HepG2 (cell line): Measurements from ENCODE around the gene COQ10B. TPM values are rescaled to one million over a fixed set of nuclear protein-coding genes. Genes with fewer than 3 reads are reported as not detected.

ENCODE experiments used
- ATAC-seq: fragments of 200-7000 bp; cut with Tn5 transposase; 3 replicates; pipeline ENCODE4 v1.9.1; 2020; ENCODE audit warnings: mild to moderate bottlenecking, moderate library complexity
- BruUV-seq: library from RNA; stranded (reverse); fragments of 400-500 nt; replicated peaks from 2 replicates; lab custom pipeline; 2021; lab: Mats Ljungman, UMichigan
- CTCF ChIA-PET: fragments of 300-600 bp; formaldehyde crosslinking; extraction: SDS; loops from one replicate; lab custom pipeline; 2021; ENCODE audit warnings: low total read pairs, inconsistent platforms, low intra/inter-chr PET ratio; lab: Yijun Ruan, JAX
- POLR2A ChIA-PET: fragments of 350-600 bp; sonication (Branson Sonifier 250); formaldehyde crosslinking; loops from one replicate; lab custom pipeline; 2020; ENCODE audit warnings: antibody characterized with exemption, inconsistent platforms; lab: Yijun Ruan, JAX
- DNase-seq: peaks from one replicate; pipeline ENCODE4 v3.0.0-alpha.2; 2015; ENCODE audit warnings: low spot score
- FAIRE-seq: peaks from 3 replicates; lab custom pipeline; 2011; peaks lifted over from hg19 to GRCh38; lab: Jason Lieb, UNC
- H2AFZ ChIP-seq: one replicate; pipeline ENCODE4 v1.6.1; 2011; ENCODE audit warnings: low read length, inconsistent platforms
- H3K27ac ChIP-seq: fragments of 300-600 bp; 3 replicates; pipeline ENCODE4 v1.8.0; 2011; ENCODE audit warnings: mixed run types, mild to moderate bottlenecking, mixed read lengths, low read length, inconsistent platforms; ENCODE audit not compliant: insufficient read depth; ENCODE audit errors: extremely low read length
- H3K27me3 ChIP-seq, 2 experiments: fragments of 200-600 bp in 1 of 2; 2 replicates in 1 of 2; 3 replicates in 1 of 2; pipeline versions ENCODE4 v1.6.0 to v1.8.0; 2011; ENCODE audit warnings: low read length in 2 of 2, mild to moderate bottlenecking in 2 of 2, moderate library complexity in 2 of 2, inconsistent platforms in 1 of 2; ENCODE audit not compliant: insufficient read depth in 2 of 2, control insufficient read depth in 1 of 2
- H3K36me3 ChIP-seq, 2 experiments: fragments of 200-600 bp in 1 of 2; replicated peaks in 1 of 2; 2 replicates in 1 of 2; 3 replicates in 1 of 2; pipeline versions ENCODE4 v1.5.1 to v1.8.0; 2011; ENCODE audit warnings: low read length in 2 of 2, inconsistent platforms in 1 of 2; ENCODE audit not compliant: insufficient read depth in 2 of 2, control insufficient read depth in 1 of 2
- H3K4me1 ChIP-seq: 2 replicates; pipeline ENCODE4 v1.5.1; 2012; ENCODE audit warnings: low read length, inconsistent platforms; ENCODE audit not compliant: insufficient read depth
- H3K4me2 ChIP-seq: 2 replicates; pipeline ENCODE4 v1.6.0; 2011; ENCODE audit warnings: low read depth, low read length, inconsistent platforms
- H3K4me3 ChIP-seq, 3 experiments: fragments of 200-600 bp in 1 of 3; sonication (generic), shearing (Covaris generic) in 1 of 3; replicated peaks in 1 of 3; 2 replicates each; pipeline ENCODE4 v1.5.1; 2011 to 2016; ENCODE audit warnings: low read length in 3 of 3, inconsistent platforms in 2 of 3, low read depth in 2 of 3, mild to moderate bottlenecking in 2 of 3, control low read depth in 1 of 3, mixed read lengths in 1 of 3; ENCODE audit not compliant: insufficient read depth in 1 of 3
- H3K79me2 ChIP-seq: one replicate; pipeline ENCODE4 v1.6.1; 2011; ENCODE audit warnings: low read length, inconsistent platforms; ENCODE audit not compliant: insufficient read depth
- H3K9ac ChIP-seq: 2 replicates; pipeline ENCODE4 v1.6.0; 2011; ENCODE audit warnings: mild to moderate bottlenecking, low read depth, low read length, inconsistent platforms; ENCODE audit not compliant: insufficient read depth
- H3K9me3 ChIP-seq: 2 replicates; pipeline ENCODE4 v1.5.1; 2012; ENCODE audit warnings: mild to moderate bottlenecking, low read length
- H4K20me1 ChIP-seq: 2 replicates; pipeline ENCODE4 v1.6.0; 2011; ENCODE audit warnings: inconsistent platforms, mild to moderate bottlenecking, low read length, moderate library complexity; ENCODE audit not compliant: insufficient read depth
- ATF4 ChIP-seq, 2 experiments: fragments of 450-650 bp in 1 of 2; sonication (generic) in 1 of 2; formaldehyde crosslinking; IDR thresholded peaks; 2 replicates each; pipeline versions ENCODE4 v1.5.0 to v1.8.0; 2020 to 2022; ENCODE audit warnings: mild to moderate bottlenecking in 1 of 2, missing genetic modification reagents in 1 of 2
- CCDC6 ChIP-seq: sonication (generic); formaldehyde crosslinking; IDR thresholded peaks from 2 replicates; pipeline ENCODE4 v1.8.1; 2022; ENCODE audit warnings: mild to moderate bottlenecking, missing genetic modification reagents, moderate library complexity
- DZIP1 ChIP-seq: sonication (generic); formaldehyde crosslinking; IDR thresholded peaks from 2 replicates; pipeline ENCODE4 v1.5.0; 2020; ENCODE audit warnings: mild to moderate bottlenecking, missing genetic modification reagents
- EZH2 ChIP-seq: conservative IDR thresholded peaks from 2 replicates; pipeline ENCODE4 v1.6.1; 2012; ENCODE audit warnings: mild to moderate bottlenecking, low read depth, low read length, moderate library complexity
- GABPA ChIP-seq, 2 experiments: IDR thresholded peaks; 2 replicates each; pipeline ENCODE4 v1.6.1; 2011 to 2016; ENCODE audit warnings: low read depth in 2 of 2, low read length in 1 of 2, missing biosample characterization in 1 of 2, missing genetic modification characterization in 1 of 2
- IRX3 ChIP-seq: sonication (generic); formaldehyde crosslinking; IDR thresholded peaks from 2 replicates; pipeline ENCODE4 v1.8.1; 2023; ENCODE audit warnings: mild to moderate bottlenecking, low read depth, missing genetic modification reagents, borderline replicate concordance
- ISX ChIP-seq: sonication (generic); formaldehyde crosslinking; conservative IDR thresholded peaks from 2 replicates; pipeline ENCODE4 v1.5.0; 2020; ENCODE audit warnings: missing genetic modification reagents
- MAF1 ChIP-seq: sonication (generic); formaldehyde crosslinking; IDR thresholded peaks from 2 replicates; pipeline ENCODE4 v1.5.0; 2020; ENCODE audit warnings: missing genetic modification reagents, borderline replicate concordance
- MNT ChIP-seq: fragments of 450-650 bp; IDR thresholded peaks from 2 replicates; pipeline ENCODE4 v1.6.1; 2016
- PPARG ChIP-seq: conservative IDR thresholded peaks from 2 replicates; pipeline ENCODE4 v1.6.1; 2016; ENCODE audit warnings: missing biosample characterization, missing genetic modification reagents
- SKI ChIP-seq: fragments of 450-650 bp; IDR thresholded peaks from one replicate; pipeline ENCODE4 v1.6.1; 2018; ENCODE audit warnings: mild to moderate bottlenecking; ENCODE audit not compliant: partially characterized antibody
- TRIM22 ChIP-seq: fragments of 450-650 bp; IDR thresholded peaks from 2 replicates; pipeline ENCODE4 v1.6.1; 2017
- ZNF230 ChIP-seq: sonication (generic); formaldehyde crosslinking; IDR thresholded peaks from 2 replicates; pipeline ENCODE4 v1.4.0; 2020; ENCODE audit warnings: mild to moderate bottlenecking, missing genetic modification reagents
- ZNF343 ChIP-seq: sonication (generic); formaldehyde crosslinking; IDR thresholded peaks from 2 replicates; pipeline ENCODE4 v1.4.0; 2020; ENCODE audit warnings: mild to moderate bottlenecking, missing genetic modification reagents
- ZNF446 ChIP-seq: sonication (generic); formaldehyde crosslinking; IDR thresholded peaks from 2 replicates; pipeline ENCODE4 v1.5.0; 2020; ENCODE audit warnings: mild to moderate bottlenecking, missing genetic modification reagents
- ZNF615 ChIP-seq: sonication (generic); formaldehyde crosslinking; IDR thresholded peaks from 2 replicates; pipeline ENCODE4 v1.5.0; 2020; ENCODE audit warnings: mild to moderate bottlenecking, missing genetic modification reagents, borderline replicate concordance
- ZNF616 ChIP-seq: sonication (generic); formaldehyde crosslinking; IDR thresholded peaks from 2 replicates; pipeline ENCODE4 v1.5.0; 2020; ENCODE audit warnings: low read depth, mild to moderate bottlenecking, missing genetic modification reagents
- WGBS: methylation state at CpG from one replicate; pipeline ENCODE4 v1.1.6; 2017; ENCODE audit warnings: low lambda C conversion rate; 5-methylcytosine and 5-hydroxymethylcytosine counted together
- in situ Hi-C: cut with HindIII; loops from 2 replicates; pipeline ENCODE4 v1.10.0; 2017; ENCODE audit warnings: low pct_unique_long_range_greater_than_20kb; ENCODE audit not compliant: extremely low pct_ligation_motif_present
- intact Hi-C: fragments of 100-400 bp; cut with micrococcal nuclease; formaldehyde crosslinking; loops from one replicate; pipeline ENCODE4 v1.10.0; 2022; ENCODE audit not compliant: unreplicated experiment
- polyA plus RNA-seq, 8 experiments: library from polyadenylated mRNA; depleted of rRNA in 3 of 8; stranded (reverse) in 7 of 8; unstranded in 1 of 8; fragments of >200 nt; fragmentation: Illumina TruSeq in 4 of 8; extraction: Trizol in 4 of 8; gene quantifications; 2 replicates each; pipeline versions ENCODE4 v1.2.1 to v1.2.3, GENCODE V29; 2011 to 2016; ENCODE audit warnings: low read depth in 4 of 8, missing spikeins in 1 of 8, mixed read lengths in 1 of 8; ENCODE audit not compliant: insufficient read depth in 1 of 8
- total RNA-seq, 5 experiments: library from RNA; depleted of rRNA; stranded (reverse); fragments of >200 nt; fragmentation: Illumina TruSeq; extraction: Trizol; gene quantifications; 2 replicates each; pipeline ENCODE4 v1.2.3, GENCODE V29; 2016; ENCODE audit warnings: low read depth in 1 of 5

COQ10B gene
- total and polyA plus RNA-seq, 2 of the 13 experiments (the other 11 are each of a cell fraction or from before 2014, with no cell fraction given) = 4.6 to 34.9 TPM

GRCh38 chr2:197433780-197434438 is 19.4 kb upstream of the COQ10B start:
- ChIA-PET POLR2A (interaction anchor here (0.5 to 14.3 kb wide), 9 partner anchors 11 to 142 kb away, joined by 3 to 306 read pairs (median 16); partner anchors contain the start of genes COQ10B, HSPD1, HSPE1 and MOB4), CTCF (no interaction called here)
- peak overlapping the region; percentile 98 for H3K4me2 ChIP-seq
- H3K27ac ChIP-seq = peak overlapping the region; percentile 95
- 1% methylated on average over 11 of the region's 11 CpGs for WGBS
- H3K27me3 ChIP-seq = peaks cover 0 to 4% of the 10 kb centered on the region in 2 experiments; a peak in 1 of 5 replicates
- no peak overlapping the region for H2AFZ ChIP-seq
- in situ Hi-C loops (no loop called here), intact Hi-C loops (no loop called here)
- FAIRE-seq (no peak), ATAC-seq (no peak), DNase-seq (no peak)
- peaks cover 74% of the 10 kb centered on the region for H3K79me2 ChIP-seq
- H3K4me1 ChIP-seq = peaks cover 61% of the 10 kb centered on the region
- no TSS peak for BruUV-seq
- H4K20me1 ChIP-seq = peaks cover 51% of the 10 kb centered on the region
- H3K9ac ChIP-seq = peak overlapping the region; percentile 100
- H3K36me3 ChIP-seq = peaks cover 0 to 7% of the 10 kb centered on the region in 2 experiments; a peak in 3 of 5 replicates
- H3K4me3 ChIP-seq = peak overlapping the region; percentile 86 to 99 (median 99)
- no peaks in the 10 kb centered on the region for H3K9me3 ChIP-seq
- TF ChIP-seq ISX (no peak), TRIM22 (no peak), IRX3 (CRISPR knock-in tag) (no peak), ZNF615 (peak; percentile 68; the same call in 1 of the 2 replicates), MNT (no peak), CCDC6 (CRISPR knock-in tag) (no peak), MAF1 (0 out of 2 replicates have a peak, but pooled peaks have one; percentile 45), ATF4 (CRISPR knock-in tag; IDR thresholded peaks at IDR 0.05) (no peak), DZIP1 (no peak), ZNF343 (no peak), GABPA (IDR thresholded peaks at IDR 0.05; ENCODE audit: low read depth, low read length) (no peak), GABPA (CRISPR knock-in tag; IDR thresholded peaks at IDR 0.05; ENCODE audit: low read depth) (no peak), ZNF446 (CRISPR knock-in tag) (0 out of 2 replicates have a peak, but pooled peaks have one; percentile 0), PPARG (CRISPR knock-in tag) (no peak), SKI (no peak), ZNF616 (CRISPR knock-in tag) (no peak), EZH2 (no peak), ZNF230 (no peak)
